Liver (tissue), 10 donors: ENCODE results near the gene JMJD1C. TPM values are rescaled to one million over a fixed set of nuclear protein-coding genes. Genes with fewer than 3 reads are reported as not detected.

ENCODE experiments used
- DNase-seq: peaks from one replicate; pipeline ENCODE4 v3.0.0-alpha.2; 2017; ENCODE audit warnings: low spot score
- H3K27ac ChIP-seq, 2 donors: one replicate each; pipeline ENCODE4 v1.7.0; 2013; ENCODE audit warnings: inconsistent platforms in 2 of 2, low read length in 2 of 2, control low read depth in 1 of 2, low read depth in 1 of 2, mild to moderate bottlenecking in 1 of 2
- H3K27me3 ChIP-seq, 4 donors: one replicate each; pipeline versions ENCODE4 v1.6.1 to v1.7.0; 2013; ENCODE audit warnings: low read length in 3 of 4, inconsistent platforms in 1 of 4, mild to moderate bottlenecking in 1 of 4, moderate library complexity in 1 of 4; ENCODE audit not compliant: control insufficient read depth in 4 of 4, insufficient read depth in 4 of 4
- H3K36me3 ChIP-seq, 4 donors: one replicate each; pipeline versions ENCODE4 v1.6.1 to v1.7.0; 2013; ENCODE audit warnings: low read length in 3 of 4, mild to moderate bottlenecking in 3 of 4, low read depth in 1 of 4, moderate library complexity in 1 of 4; ENCODE audit not compliant: control insufficient read depth in 4 of 4, insufficient read depth in 3 of 4
- H3K4me1 ChIP-seq, 4 donors: one replicate each; pipeline versions ENCODE4 v1.6.1 to v1.7.0; 2013; ENCODE audit warnings: low read length in 3 of 4, mild to moderate bottlenecking in 3 of 4, moderate library complexity in 1 of 4; ENCODE audit not compliant: control insufficient read depth in 4 of 4, insufficient read depth in 4 of 4
- H3K4me3 ChIP-seq, 3 donors: one replicate each; pipeline versions ENCODE4 v1.6.1 to v1.7.0; 2013; ENCODE audit warnings: low read length in 3 of 3, control low read depth in 1 of 3, low read depth in 1 of 3, mild to moderate bottlenecking in 1 of 3
- H3K9ac ChIP-seq, 2 donors: one replicate each; pipeline ENCODE4 v1.7.0; 2013; ENCODE audit warnings: low read length in 2 of 2, mild to moderate bottlenecking in 2 of 2, moderate library complexity in 2 of 2, control low read depth in 1 of 2, low read depth in 1 of 2
- H3K9me3 ChIP-seq, 4 donors: one replicate each; pipeline versions ENCODE4 v1.6.1 to v1.7.0; 2013; ENCODE audit warnings: low read length in 3 of 4; ENCODE audit not compliant: control insufficient read depth in 4 of 4
- EGR1 ChIP-seq, 2 donors: IDR thresholded peaks; 2 replicates each; pipeline ENCODE4 v1.6.1; 2016 to 2018; ENCODE audit warnings: antibody characterized with exemption in 2 of 2, low read depth in 2 of 2
- FOXA2 ChIP-seq: IDR thresholded peaks from 2 replicates; pipeline ENCODE4 v1.6.1; 2016; ENCODE audit warnings: antibody characterized with exemption
- HNF4A ChIP-seq, 2 donors: conservative IDR thresholded peaks; 2 replicates each; pipeline ENCODE4 v1.6.1; 2016; ENCODE audit warnings: antibody characterized with exemption in 2 of 2, mild to moderate bottlenecking in 2 of 2
- NR2F2 ChIP-seq: IDR thresholded peaks from 2 replicates; pipeline ENCODE4 v1.6.1; 2016; ENCODE audit warnings: antibody characterized with exemption
- RXRA ChIP-seq, 2 donors: IDR thresholded peaks; 2 replicates each; pipeline ENCODE4 v1.6.1; 2017 to 2018; ENCODE audit warnings: antibody characterized with exemption in 2 of 2, mild to moderate bottlenecking in 1 of 2
- YY1 ChIP-seq: IDR thresholded peaks from 2 replicates; pipeline ENCODE4 v1.6.1; 2016; ENCODE audit warnings: antibody characterized with exemption, mild to moderate bottlenecking
- polyA plus RNA-seq, 2 donors: library from polyadenylated mRNA; stranded (reverse) in 1 of 2; unstranded in 1 of 2; fragments of 200-250 nt in 1 of 2; fragments of >200 nt in 1 of 2; fragmentation: Nextera tagmentation in 1 of 2; extraction: Ambion mirVana in 1 of 2; gene quantifications; one replicate each; pipeline versions ENCODE4 v1.2.1 to v1.2.3, GENCODE V29; 2013 to 2015
- small RNA-seq: library from RNA; depleted of rRNA; stranded (forward); fragments of <200 nt; gene quantifications from one replicate; pipeline ENCODE3, GENCODE V24; 2014
- total RNA-seq, 2 donors: library from RNA; depleted of rRNA; stranded (reverse); fragments of >200 nt; gene quantifications; one replicate each; pipeline ENCODE4 v1.2.3, GENCODE V29; 2014
- TF ChIP-seq, protein P1 (sequence below): IDR thresholded peaks from 2 replicates; pipeline ENCODE4 v1.6.1; 2016; ENCODE audit warnings: antibody characterized with exemption
- donor health status: healthy.
- donor health status: healthy.
- donor health status: healthy.
- donor health status: healthy.
- donor health status: healthy.

Gene JMJD1C
- total and polyA plus RNA-seq, 4 donors: 11.0 to 93.1 (median 56.0) TPM

DNA sequence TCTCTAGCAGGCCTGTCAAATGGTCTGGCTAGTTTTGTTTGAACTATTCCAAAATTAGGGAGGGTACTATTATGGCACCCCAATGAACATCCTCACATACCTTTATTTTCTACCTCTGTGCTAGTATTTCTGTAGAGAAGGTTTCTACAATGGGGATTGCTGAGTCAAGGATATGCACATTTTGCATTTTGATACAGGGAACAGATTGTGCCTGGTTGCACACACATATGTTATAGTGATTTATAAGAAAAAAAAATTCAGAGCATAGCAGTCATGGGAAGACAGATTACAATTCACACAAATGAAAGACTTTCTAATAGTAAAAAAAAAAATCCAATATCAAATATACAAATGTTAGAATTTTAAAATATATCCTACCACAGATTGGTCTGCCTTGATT is 346.7 kb downstream of the JMJD1C start:
- Histone ChIP-seq H3K27ac (no peak overlapping the region), H3K4me3 (no peak overlapping the region), H3K4me1 (peaks cover 0 to 17% (median 6%) of the 10 kb centered on the region in 4 donors), H3K9ac (no peak overlapping the region), H3K9me3 (no peaks in the 10 kb centered on the region), H3K36me3 (no peaks in the 10 kb centered on the region), H3K27me3 (no peaks in the 10 kb centered on the region)
- no peak for DNase-seq
- TF ChIP-seq, protein P1, sequence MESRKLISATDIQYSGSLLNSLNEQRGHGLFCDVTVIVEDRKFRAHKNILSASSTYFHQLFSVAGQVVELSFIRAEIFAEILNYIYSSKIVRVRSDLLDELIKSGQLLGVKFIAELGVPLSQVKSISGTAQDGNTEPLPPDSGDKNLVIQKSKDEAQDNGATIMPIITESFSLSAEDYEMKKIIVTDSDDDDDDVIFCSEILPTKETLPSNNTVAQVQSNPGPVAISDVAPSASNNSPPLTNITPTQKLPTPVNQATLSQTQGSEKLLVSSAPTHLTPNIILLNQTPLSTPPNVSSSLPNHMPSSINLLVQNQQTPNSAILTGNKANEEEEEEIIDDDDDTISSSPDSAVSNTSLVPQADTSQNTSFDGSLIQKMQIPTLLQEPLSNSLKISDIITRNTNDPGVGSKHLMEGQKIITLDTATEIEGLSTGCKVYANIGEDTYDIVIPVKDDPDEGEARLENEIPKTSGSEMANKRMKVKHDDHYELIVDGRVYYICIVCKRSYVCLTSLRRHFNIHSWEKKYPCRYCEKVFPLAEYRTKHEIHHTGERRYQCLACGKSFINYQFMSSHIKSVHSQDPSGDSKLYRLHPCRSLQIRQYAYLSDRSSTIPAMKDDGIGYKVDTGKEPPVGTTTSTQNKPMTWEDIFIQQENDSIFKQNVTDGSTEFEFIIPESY: no peak
- TF ChIP-seq RXRA (IDR thresholded peaks at IDR 0.05): no peak
- no peak for TF ChIP-seq EGR1 (IDR thresholded peaks at IDR 0.05; ENCODE audit: low read depth in 2 of 2)
- TF ChIP-seq NR2F2: no peak
- TF ChIP-seq YY1: no peak
- no peak for TF ChIP-seq FOXA2
- TF ChIP-seq HNF4A (conservative IDR thresholded peaks at IDR 0.05): no peak

Small RNA genes lying within 50 kb of the gene (small RNA-seq; reads per million reads assigned to genes)
- not detected for gene AC022022.1
- gene MIR1296: 2.5 reads per million, percentile 89 among the genes with 10 or more reads in this experiment

Other genes with a start within 250 kb of the JMJD1C start
- gene REEP3, start 55.4 kb upstream of the JMJD1C start, total RNA-seq: 10 to 100 TPM; 12.8 to 23.5 TPM
- gene REEP3, start 55.4 kb upstream of the JMJD1C start, polyA plus RNA-seq: 10 to 100 TPM in 1 of 2 donors, 1 to 10 TPM in 1; 7.9 to 26.9 TPM